Measurements from ENCODE around the gene GNPAT.
A peak's percentile ranks its signal among the peaks of the same experiment; 100 is the strongest.

The GNPAT gene

DNA sequence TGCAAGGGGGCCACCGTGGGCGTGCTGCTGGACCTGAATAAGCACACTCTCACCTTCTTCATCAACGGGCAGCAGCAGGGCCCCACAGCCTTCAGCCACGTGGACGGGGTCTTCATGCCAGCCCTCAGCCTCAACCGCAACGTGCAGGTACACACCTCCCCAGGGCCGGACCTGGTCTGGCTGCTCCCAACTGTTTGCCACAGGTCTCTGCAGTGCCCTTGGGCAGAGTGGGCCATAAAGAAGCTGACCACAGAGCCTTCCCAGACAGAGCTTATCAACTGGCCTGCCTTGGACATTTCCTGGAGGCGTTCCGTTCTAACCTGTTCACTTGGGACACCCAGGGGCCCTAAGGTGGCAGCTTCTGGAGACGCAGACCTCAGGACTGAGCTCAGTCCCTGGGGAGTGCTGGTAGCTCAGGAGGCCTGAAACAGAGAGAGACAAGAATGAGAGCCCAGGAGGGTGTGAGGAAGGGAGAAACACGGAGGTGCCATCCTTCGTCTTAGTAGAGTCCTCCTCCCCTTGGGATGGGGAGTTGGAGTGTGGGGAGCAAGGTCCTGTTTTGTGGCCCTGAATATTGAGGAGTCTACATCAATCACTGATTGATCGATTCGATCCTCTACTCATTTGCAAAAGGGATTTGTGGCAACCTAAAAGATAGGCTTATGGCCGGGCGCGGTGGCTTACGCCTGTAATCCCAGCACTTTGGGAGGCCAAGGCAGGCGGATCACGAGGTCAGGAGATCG lies 27.0 kb upstream of the GNPAT start:
- DNase-seq (ENCODE audit: low spot score), result no peak

DNA sequence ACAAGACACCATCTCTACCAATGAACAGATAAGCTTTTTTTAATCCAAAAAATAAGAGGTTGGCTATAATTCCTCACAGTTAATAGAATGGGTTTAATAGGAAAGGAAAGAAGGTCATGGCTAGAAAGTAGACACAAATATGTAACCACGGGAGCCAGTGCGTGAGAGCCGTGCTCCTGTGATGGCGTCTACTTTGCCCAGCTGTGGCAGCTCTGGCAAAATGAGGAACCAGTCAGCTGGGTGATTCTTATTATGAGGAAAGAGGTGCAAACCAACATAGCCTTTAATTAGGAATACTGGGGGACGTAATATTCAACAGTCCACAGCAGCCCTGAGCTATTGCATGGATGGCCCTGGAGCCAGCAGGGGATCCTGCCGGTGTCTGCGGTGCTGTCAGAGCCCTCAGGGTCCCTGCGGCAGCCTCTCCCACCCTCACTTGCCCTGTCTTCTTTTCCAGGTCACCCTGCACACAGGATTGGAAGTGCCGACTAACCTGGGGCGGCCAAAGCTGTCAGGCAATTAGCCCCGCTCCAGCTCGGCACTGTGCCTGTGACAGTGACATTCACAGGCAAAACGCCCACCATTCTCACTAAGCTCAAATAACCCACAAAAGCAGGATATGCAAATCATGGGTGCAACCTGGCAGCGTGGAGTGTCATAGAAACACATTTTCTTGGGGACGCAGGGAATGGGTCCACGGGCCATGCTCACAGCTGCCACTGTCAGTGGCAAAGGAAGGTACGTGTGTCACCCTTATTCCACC lies 25.9 kb upstream of the GNPAT start:
- peak; percentile 25 for DNase-seq (ENCODE audit: low spot score)

DNA sequence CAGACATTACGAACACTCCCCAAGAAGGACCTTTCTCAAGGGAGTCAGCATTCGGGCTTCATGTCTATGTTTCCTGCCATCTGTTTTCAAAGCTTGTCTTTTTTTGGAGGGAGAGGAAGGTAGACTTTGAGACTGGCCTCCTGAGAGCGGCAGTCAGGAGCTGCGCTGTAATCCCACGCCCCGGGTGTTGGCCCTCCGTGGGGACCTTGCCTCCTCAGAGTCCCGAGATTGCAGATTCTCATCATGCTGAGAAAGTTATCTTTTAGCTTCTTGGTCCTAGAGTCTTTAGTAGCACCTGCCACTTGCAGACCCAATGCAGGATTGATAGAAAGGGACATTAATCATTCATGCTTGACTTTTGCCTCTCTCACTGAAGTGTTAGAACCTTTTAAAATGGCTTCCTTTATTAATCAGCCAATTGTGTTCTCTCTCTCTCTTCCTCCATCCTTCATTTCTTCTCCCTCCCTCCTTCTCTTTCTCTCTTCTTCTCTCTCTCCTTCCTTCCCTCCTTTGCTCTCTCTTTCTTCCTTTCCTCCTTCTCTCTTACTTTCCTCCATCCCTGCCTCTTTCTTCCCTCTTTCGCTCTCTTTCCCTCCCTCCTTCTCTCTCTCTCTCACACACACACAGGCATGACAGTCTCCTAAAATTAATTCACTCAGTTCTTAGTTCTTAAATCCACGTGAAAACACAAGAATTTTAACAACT lies 25.2 kb upstream of the GNPAT start:
- no peak for DNase-seq (ENCODE audit: low spot score)

- DNase-seq (ENCODE audit: low spot score), result no peak
Observed at GRCh38 chr1:231216498-231216897, 24.5 kb upstream of the GNPAT start.

GRCh38 chr1:231217056-231217455 lies 24.0 kb upstream of the GNPAT start:
- DNase-seq (ENCODE audit: low spot score), result no peak

DNA sequence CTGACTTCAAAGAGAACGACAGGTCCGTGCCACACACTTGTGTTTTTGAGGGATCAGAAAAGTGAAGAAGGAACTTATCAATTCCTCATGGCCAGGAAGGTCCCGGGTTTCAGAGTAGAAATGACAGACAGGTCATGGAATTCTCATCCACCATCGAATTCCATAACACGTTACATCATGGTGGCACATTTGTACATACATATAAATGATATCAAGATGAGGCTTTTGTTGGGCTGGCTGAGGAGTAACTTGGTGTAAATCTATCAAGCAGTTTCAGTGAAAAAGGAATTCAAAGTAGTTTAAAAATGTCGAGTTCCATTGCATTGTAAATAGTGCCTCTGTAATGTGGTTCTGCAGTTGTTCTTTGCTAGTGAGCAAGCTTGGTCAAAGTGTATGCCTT lies 22.9 kb upstream of the GNPAT start:
- no peak for DNase-seq (ENCODE audit: low spot score)

- DNase-seq (ENCODE audit: low spot score), result no peak
Observed at GRCh38 chr1:231219422-231220401, 21.3 kb upstream of the GNPAT start.

- no peak for DNase-seq (ENCODE audit: low spot score)
Observed at GRCh38 chr1:231220801-231221200, 20.2 kb upstream of the GNPAT start.

DNA sequence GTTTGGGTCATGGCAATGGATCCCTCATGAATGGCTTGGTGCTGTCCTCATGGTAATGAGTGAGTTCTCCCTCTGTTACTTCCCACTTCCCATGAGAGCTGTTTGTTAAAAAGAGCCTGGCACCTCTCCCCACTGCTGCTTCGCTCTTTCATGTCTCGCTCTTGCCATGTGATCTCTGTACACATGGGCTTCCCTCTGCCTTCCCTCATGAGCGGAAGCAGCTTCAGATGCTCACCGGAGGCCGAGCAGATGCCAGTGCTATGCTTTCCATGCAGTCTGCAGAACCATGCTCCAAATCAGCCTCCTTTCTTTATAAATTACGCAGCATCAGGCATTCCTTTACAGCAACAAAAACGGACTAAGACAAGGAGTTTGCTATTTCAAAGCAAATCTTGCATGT lies 14.9 kb upstream of the GNPAT start:
- no peak for DNase-seq (ENCODE audit: low spot score)

DNA sequence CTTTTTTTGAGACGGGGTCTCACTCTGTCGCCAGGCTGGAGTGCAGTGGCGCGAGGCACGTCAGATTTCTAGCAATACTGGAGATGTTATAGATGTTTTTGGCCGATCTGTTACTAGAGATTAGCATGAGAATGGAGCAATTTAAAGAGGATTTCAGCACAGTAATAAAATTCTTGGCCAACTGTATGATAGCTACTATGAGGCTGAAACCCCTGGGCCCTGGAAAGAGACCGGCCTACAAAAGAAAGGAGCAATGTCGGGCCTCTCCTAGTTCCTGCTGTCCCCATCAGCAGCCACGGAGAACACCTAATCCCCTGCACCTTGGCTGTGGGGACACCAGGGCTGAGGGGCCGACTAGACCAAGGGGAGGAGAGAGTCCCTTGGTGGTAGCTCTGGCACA lies 9.5 kb upstream of the GNPAT start:
- DNase-seq (ENCODE audit: low spot score), result no peak

DNA sequence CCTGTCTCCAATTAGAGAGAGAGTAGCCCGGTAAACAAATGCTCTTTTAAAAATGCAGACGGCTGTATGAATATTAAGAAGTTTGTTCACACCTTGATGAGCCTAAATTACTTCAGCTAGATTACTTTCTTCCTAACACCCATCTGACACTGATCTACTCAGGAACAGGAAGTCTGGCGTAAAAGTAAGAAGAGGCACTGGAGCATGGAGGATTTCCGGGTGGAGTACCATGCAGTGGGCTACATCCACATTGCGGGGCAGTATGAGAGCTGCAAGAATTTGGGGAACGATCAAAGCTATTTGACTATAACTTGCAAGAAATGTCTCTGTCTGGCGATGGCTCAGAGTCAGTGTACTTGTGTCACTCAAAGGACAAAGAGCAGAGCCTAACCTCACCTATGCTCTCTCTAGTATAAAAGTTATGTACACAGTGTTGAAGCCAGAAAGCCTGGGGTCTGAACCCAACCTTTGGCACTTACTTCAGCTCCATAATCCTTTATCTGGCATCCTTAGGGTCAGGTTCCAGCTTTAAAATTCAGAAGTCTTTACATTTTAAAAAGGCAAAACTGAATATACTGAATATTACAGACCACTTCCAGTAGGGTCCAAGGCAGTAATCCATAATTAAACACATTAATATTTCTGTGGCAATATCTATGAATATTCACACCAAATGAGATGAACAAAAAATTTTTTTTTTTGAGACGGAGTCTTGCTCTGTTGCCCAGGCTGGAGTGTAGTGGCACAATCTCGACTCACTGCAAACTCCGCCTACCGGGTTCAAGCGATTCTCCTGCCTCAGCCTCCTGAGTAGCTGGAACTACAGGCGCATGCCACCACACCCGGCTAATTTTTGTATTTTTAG lies 7.9 kb upstream of the GNPAT start:
- no peak for DNase-seq (ENCODE audit: low spot score)

GRCh38 chr1:231233735-231234417 lies 7.1 kb upstream of the GNPAT start:
- DNase-seq (ENCODE audit: low spot score), result no peak

- DNase-seq (ENCODE audit: low spot score), result no peak
Observed at GRCh38 chr1:231234506-231234905, 6.5 kb upstream of the GNPAT start.

GRCh38 chr1:231235526-231236207 lies 5.3 kb upstream of the GNPAT start:
- no peak for DNase-seq (ENCODE audit: low spot score)

DNA sequence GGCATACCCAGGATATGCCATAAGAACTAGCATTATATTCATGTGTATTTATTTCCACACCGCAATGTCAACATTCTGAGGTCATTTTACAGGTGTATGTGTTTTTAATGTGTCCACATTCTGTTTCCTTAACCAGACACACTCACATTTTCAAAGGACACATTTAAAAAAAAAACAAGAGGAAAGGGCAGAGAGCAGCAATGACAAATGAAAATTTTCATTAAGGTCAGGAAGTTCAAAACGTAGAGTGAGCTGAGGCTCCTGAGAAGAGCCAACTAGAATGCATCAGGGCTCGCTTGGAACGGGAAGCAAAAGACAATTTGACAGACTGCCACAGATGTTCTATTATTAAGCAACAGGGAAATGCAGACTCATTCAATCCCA lies 4.8 kb upstream of the GNPAT start:
- DNase-seq (ENCODE audit: low spot score), result no peak

GRCh38 chr1:231236938-231237337 lies 4.1 kb upstream of the GNPAT start:
- DNase-seq (ENCODE audit: low spot score), result no peak

- no peak for DNase-seq (ENCODE audit: low spot score)
Observed at GRCh38 chr1:231238298-231238697, 2.7 kb upstream of the GNPAT start.

DNA sequence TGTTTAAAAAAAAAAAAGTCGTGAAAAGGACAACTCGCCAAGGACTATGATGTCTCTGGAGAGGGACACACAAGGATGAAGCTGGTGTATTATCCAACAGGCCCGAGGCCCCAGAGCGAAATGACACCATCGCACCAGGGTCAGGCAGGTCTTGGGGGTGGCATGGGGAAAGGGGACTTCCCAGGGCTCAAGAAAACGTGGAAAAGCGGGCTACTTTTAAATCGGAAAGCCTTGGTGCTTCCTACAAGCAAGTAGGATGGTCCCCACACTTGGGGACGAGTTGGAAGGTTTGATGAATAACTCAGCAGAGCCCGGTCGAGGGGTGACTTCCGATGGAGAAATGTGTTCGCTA lies 505 bp upstream of the GNPAT start:
- no peak for DNase-seq (ENCODE audit: low spot score)

- DNase-seq (ENCODE audit: low spot score), result peak; percentile 56
Observed at GRCh38 chr1:231241750-231242149, 738 bp downstream of the GNPAT start.
